ENCODE data around the gene NDUFAB1.
A peak's percentile ranks its signal among the peaks of the same experiment; 100 is the strongest.
"Not testable (repeated sequence)": the region's sequence is repeated elsewhere in the genome, so short reads cannot be mapped to it uniquely, and the experiment has no call there.

Gene NDUFAB1

GRCh38 chr16:23595951-23596720 is at the start of gene NDUFAB1:
NDUFAB1 (minus strand) TSS chr16:23596316; CDS start chr16:23596290, 26 bp downstream.
- peak; percentile 96 for DNase-seq

GRCh38 chr16:23642246-23642774 is 46.2 kb upstream of the NDUFAB1 start:
- no peak for DNase-seq

DNA sequence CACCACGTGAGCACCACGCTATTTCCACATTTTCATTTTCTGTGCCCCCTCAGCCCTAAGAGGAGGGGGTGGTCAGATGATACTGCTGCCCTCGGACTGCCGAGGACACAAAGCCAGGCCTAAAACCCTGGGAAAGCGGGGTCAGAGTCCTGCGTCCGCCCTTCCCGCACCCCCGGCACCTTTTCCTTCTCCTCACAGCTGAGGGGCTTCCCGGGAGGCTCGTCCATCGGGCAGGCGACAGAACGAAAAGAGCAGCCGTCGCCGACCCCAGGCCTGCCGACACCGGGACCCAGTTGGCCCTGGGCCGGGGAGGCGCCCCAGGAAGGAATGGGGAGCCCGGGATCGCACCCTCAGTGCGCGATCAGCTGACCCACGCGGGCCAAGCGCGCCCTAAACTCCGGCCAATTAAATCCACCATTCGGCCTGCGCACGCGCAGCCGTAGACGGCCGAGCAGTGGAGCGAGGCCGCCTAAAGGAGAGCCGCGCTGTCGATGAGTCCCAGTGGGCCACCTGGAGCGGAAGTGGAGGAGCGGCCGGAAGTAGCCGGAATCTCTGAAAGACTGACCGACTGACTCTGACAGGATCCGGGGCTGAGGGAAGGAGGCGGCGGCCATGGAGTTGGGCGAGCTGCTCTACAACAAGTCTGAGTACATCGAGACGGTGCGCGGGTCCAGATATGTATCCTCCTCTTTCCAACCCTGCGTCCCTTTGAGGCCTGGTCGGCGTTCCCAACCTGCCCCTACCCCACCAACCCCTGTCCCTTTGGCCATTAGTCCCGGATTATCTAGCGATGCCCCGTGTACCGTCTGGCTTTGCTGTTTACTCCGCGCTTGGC is 45.0 kb upstream of the NDUFAB1 start, which contains the start of the genes DCTN5 and PALB2:
DCTN5 (plus strand) TSS at position 536 of the 835 bp plus-strand sequence; CDS start at position 613, 77 bp downstream.
PALB2 (minus strand) TSS at position 380 of the 835 bp plus-strand sequence; CDS start at position 227, 153 bp downstream.
- DNase-seq = peak; percentile 96

GRCh38 chr16:23640615-23640930 is 44.5 kb upstream of the NDUFAB1 start:
- no peak for DNase-seq

GRCh38 chr16:23635958-23636357 is 39.8 kb upstream of the NDUFAB1 start:
- no peak for DNase-seq

- DNase-seq = no peak
These were observed 38.4 kb upstream of the NDUFAB1 start for GRCh38 chr16:23634461-23635036.

GRCh38 chr16:23631874-23632273 is 35.8 kb upstream of the NDUFAB1 start:
- DNase-seq = not testable (repeated sequence)

DNA sequence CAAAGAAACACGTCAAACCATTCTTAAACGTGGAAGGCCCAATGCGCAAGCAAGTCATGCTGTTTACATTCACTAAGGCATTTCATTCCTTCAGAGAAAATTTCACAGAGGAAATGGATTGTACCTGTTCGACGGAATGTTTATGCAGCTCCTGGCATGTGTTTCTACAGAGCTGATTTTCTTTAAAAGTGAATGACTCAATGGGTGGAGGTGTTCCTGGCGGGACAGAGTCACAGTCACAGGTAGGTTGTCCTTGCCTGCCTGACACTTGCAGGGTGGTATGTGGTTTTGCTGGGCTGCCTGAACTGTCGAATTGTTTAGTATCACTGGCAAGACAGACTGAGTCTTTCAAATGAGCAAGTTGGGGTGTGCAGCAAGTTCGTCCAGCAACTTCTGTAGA is 33.4 kb upstream of the NDUFAB1 start:
- DNase-seq = no peak

- DNase-seq = no peak
These were observed 28.0 kb upstream of the NDUFAB1 start for GRCh38 chr16:23624092-23624491.

GRCh38 chr16:23615805-23616204 is 19.7 kb upstream of the NDUFAB1 start:
- DNase-seq = no peak

DNA sequence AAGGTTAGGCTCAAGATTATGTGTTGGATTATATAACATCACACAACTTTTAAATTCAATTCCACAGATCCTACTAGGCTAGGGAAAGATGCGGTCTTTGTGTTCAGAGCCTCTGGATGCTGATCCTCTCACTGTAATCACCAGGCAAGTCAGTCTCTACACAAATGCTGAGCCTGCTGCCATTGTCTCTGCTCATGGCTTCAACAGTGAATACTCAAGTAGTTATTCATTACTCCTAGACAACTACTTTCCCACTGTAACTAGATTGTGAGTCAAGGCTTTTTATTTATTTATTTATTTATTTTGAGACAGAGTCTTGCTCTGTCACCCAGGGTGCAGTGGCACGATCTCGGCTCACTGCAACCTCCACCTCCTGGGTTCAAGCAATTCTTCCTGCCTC is 15.8 kb upstream of the NDUFAB1 start:
- DNase-seq = no peak

GRCh38 chr16:23610905-23611304 is 14.8 kb upstream of the NDUFAB1 start:
- DNase-seq = not testable (repeated sequence)

DNA sequence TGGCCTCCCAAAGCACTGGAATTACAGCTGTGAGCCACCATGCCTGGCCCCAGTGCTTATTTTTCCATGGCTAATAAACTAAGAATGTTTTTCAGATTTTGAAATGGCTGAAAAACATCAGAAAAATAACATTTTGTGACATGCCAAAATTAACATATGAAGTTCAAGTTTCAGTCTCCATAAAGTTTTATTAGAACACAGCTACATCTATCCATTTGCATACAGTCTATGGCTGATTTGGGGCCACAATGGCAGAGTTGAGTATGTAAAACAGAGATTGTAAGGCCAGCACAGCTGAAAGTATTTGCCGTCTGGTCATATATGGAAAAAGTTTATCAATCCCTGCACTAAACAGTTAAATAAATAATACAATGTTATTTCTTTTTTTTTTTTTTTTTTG is 13.8 kb upstream of the NDUFAB1 start:
- no peak for DNase-seq

GRCh38 chr16:23608194-23608593 is 12.1 kb upstream of the NDUFAB1 start:
- no peak for DNase-seq

DNA sequence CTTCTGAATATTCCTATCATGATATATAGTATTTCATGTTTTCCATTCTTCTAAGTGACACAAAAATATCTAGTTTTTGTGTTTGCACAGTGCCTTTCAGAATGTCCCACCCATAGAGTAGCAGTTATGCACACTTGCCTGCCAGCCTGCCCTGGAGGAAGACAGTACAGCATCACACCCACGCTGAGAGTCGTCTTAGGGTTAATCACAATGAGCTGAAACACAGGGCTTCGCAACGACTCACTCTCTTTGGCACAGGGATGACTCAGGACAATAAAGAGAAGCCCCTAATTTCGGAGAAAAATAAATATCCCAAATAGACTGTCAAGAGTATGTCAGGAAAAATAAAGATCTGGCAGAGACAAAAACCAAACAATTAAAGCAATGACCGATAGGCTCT is 11.6 kb upstream of the NDUFAB1 start:
- no peak for DNase-seq

DNA sequence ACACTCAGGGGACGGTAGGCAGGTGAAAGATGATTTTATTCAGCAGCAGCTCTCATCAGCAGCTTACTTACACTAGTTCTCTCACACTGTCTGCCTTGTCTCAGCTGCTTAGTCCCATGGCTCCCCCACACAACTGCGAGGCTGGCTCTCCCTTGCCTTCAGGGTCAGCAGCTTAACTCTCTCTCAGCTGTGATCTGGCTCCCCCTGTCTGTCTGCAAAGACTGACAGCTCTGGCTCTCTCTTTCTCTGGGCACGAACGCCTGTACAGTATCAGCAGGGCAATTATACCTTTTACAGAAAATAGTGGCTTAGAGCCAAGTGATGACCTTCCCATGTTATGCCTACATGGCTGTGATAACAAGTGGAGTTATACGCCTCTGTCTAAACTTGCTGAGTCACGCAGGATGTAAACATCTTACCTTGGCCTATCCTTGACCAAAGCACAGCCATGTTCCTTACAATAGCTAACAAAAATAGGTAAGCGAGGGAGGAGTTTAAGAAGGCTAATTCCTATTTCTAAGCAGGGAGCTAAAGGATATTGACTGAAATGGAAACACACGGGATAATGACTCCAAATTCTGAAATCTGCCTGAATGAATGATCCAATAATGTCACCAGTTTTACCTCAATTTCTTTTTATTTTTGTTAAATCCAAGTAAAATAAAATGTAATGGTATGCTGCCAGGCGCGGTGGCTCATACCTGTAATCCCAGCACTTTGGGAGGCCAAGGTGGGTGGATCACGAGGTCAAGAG is 1.1 kb upstream of the NDUFAB1 start:
- peak; percentile 86 for DNase-seq

DNA sequence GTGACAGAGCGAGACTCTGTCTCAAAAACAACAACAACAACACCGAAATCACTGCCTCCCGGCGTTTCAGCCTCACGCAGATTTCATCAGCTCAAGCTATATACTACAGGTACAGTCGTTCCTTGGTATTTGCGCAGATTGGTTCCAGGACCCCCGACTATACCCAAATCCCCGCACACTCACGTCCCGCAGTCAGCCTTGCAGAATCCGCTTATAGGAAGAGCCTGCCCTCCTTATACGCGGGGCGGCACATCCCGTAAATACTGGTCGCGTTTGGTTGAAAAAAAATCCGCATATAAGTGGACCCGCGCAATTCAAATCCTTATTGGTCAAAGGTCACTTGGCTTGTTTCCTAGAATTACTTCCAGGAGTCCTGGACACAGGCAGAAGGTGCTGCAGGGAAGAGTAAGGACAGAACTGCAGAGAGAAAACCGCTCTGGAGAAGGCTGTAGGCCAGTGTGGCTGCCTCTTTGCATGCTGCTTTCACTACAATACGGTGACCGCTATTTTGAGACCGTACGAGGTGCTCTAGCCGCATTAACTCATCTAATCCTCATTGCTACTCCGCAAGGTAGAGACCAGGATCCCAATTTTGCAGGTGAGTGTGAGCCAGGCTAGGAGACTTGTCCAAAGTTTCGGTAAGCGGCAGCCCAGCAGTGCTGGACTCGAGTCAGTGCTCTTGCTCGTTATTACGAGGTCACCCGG is 718 bp downstream of the NDUFAB1 start:
- DNase-seq = no peak

DNA sequence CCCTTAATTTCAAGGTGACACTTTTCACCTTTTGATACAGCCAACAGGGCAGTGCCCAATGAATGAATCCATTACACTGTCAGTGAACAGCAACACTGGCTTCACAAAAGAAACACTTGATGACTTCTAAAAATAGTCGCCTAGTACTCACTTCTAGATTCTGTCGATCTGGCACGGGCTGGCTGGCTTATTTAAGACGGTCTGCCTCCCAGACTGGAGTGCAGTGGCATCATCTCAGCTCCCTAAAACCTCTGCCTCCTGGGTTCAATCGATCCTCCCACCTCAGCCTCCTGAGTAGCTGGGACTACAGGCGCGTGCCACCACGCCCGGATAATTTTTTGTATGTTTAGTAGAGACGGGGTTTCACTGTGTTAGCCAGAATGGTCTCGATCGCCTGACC is 1.9 kb downstream of the NDUFAB1 start:
- DNase-seq = no peak

GRCh38 chr16:23590181-23590580 is 5.9 kb downstream of the NDUFAB1 start:
- DNase-seq = no peak

DNA sequence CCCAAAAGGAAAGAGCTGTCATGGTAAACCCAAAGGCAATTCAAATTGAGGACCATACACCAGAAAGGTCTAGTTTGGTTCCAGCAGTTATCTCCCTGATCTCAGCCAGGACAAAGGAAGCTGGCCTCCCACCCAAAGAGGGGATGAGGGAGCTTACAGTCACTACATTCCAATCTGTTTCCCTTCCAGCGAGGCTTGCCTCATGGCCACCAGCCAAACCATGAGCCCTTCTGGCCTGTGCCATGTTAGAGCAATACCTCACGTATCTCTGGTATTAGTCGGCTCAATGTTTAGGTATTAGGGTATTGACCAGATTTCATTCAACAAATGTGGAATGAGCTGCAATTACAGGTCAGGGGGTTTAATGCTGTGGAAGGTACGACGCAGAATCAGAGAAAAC is 8.4 kb downstream of the NDUFAB1 start:
- no peak for DNase-seq

- DNase-seq = no peak
These were observed 11.7 kb downstream of the NDUFAB1 start for GRCh38 chr16:23584186-23585076.

Measured in OCI-M1 (cell line).